K562 (cell line): ENCODE results near the gene MYO1H. TPM values are rescaled to one million over a fixed set of nuclear protein-coding genes. Genes with fewer than 3 reads are reported as not detected.

Experiments
- ATAC-seq: fragments of 200-7000 bp; cut with Tn5 transposase; 3 replicates; pipeline ENCODE4 v1.9.1; 2020; ENCODE audit warnings: moderate library complexity
- BruUV-seq: library from RNA; stranded (reverse); fragments of 400-500 nt; replicated peaks from 2 replicates; lab custom pipeline; 2021; lab: Mats Ljungman, UMichigan
- CTCF ChIA-PET: fragments of 300-600 bp; formaldehyde crosslinking; extraction: SDS; loops from one replicate; lab custom pipeline; 2021; ENCODE audit warnings: low intra/inter-chr PET ratio; lab: Yijun Ruan, JAX
- POLR2A ChIA-PET: fragments of 300-600, 350-650 bp; sonication (Branson Sonifier 250); formaldehyde crosslinking; extraction: SDS; loops from one replicate; lab custom pipeline; 2021; ENCODE audit warnings: antibody characterized with exemption, inconsistent platforms; lab: Yijun Ruan, JAX
- DNase-seq, 4 experiments: peaks; one replicate each; pipeline versions ENCODE4 v3.0.0 to v3.0.0-alpha.2; 2011 to 2018; ENCODE audit warnings: low spot score in 3 of 4, mixed read lengths in 3 of 4; ENCODE audit errors: extremely low read depth in 1 of 4
- FAIRE-seq: peaks from 2 replicates; lab custom pipeline; 2011; peaks lifted over from hg19 to GRCh38; lab: Jason Lieb, UNC
- H2AFZ ChIP-seq: 2 replicates; pipeline ENCODE4 v1.6.0; 2011; ENCODE audit warnings: low read depth, low read length, control low read depth, inconsistent platforms
- H3K27ac ChIP-seq: fragments of 200-600 bp; 3 replicates; pipeline ENCODE4 v1.8.0; 2011; ENCODE audit warnings: low read depth, mild to moderate bottlenecking, control low read depth, inconsistent platforms, low read length, moderate library complexity, mixed read lengths; ENCODE audit errors: extremely low read depth
- H3K27me3 ChIP-seq, 2 experiments: fragments of 300-600 bp in 1 of 2; 2 replicates in 1 of 2; 3 replicates in 1 of 2; pipeline versions ENCODE4 v1.6.0 to v1.8.0; 2011; ENCODE audit warnings: inconsistent platforms in 2 of 2, low read length in 2 of 2, mild to moderate bottlenecking in 1 of 2, mixed read lengths in 1 of 2, moderate library complexity in 1 of 2; ENCODE audit not compliant: control insufficient read depth in 2 of 2, insufficient read depth in 2 of 2
- H3K36me3 ChIP-seq: fragments of 300-600 bp; 3 replicates; pipeline ENCODE4 v1.8.0; 2011; ENCODE audit warnings: mild to moderate bottlenecking, low read length, inconsistent platforms; ENCODE audit not compliant: control insufficient read depth, insufficient read depth
- H3K4me1 ChIP-seq, 2 experiments: fragments of 200-600 bp in 1 of 2; replicated peaks in 1 of 2; 2 replicates in 1 of 2; 3 replicates in 1 of 2; pipeline versions ENCODE4 v1.5.1 to v1.8.0; 2011; ENCODE audit warnings: inconsistent platforms in 2 of 2, low read length in 2 of 2, mild to moderate bottlenecking in 1 of 2, mixed read lengths in 1 of 2, moderate library complexity in 1 of 2; ENCODE audit not compliant: control insufficient read depth in 2 of 2, insufficient read depth in 2 of 2
- H3K4me2 ChIP-seq: 2 replicates; pipeline ENCODE4 v1.6.1; 2011; ENCODE audit warnings: low read length, control low read depth, inconsistent platforms, mixed read lengths; ENCODE audit not compliant: insufficient read depth
- H3K4me3 ChIP-seq: fragments of 200-600 bp; sonication (generic), shearing (Covaris generic); 2 replicates; pipeline ENCODE4 v1.5.1; 2016; ENCODE audit warnings: control low read depth, inconsistent platforms
- H3K79me2 ChIP-seq: fragments of 200-600 bp; 3 replicates; pipeline ENCODE4 v1.8.0; 2011; ENCODE audit warnings: low read length, inconsistent platforms; ENCODE audit not compliant: control insufficient read depth, insufficient read depth
- H3K9ac ChIP-seq, 2 experiments: 2 replicates each; pipeline versions ENCODE4 v1.6.0 to v1.6.1; 2011; ENCODE audit warnings: low read depth in 2 of 2, low read length in 2 of 2, control low read depth in 1 of 2, inconsistent platforms in 1 of 2, mild to moderate bottlenecking in 1 of 2, mixed read lengths in 1 of 2; ENCODE audit not compliant: insufficient read depth in 1 of 2
- H3K9me1 ChIP-seq: one replicate; pipeline ENCODE4 v1.6.0; 2011; ENCODE audit warnings: inconsistent platforms, mild to moderate bottlenecking, low read length, moderate library complexity; ENCODE audit not compliant: control insufficient read depth, insufficient read depth
- H3K9me3 ChIP-seq: replicated peaks from 2 replicates; pipeline ENCODE4 v1.5.1; 2011; ENCODE audit warnings: low read depth, low read length, inconsistent platforms; ENCODE audit not compliant: control insufficient read depth, insufficient read depth
- H4K20me1 ChIP-seq: replicated peaks from 2 replicates; pipeline ENCODE4 v1.6.1; 2011; ENCODE audit warnings: low read length, inconsistent platforms, mixed read lengths; ENCODE audit not compliant: control insufficient read depth, insufficient read depth
- CREB1 ChIP-seq, 2 experiments: sonication (generic) in 1 of 2; formaldehyde crosslinking in 1 of 2; IDR thresholded peaks; 2 replicates each; pipeline versions ENCODE4 v1.6.1 to v1.8.0; 2012 to 2022; ENCODE audit warnings: inconsistent platforms in 1 of 2, mild to moderate bottlenecking in 1 of 2, missing genetic modification reagents in 1 of 2, moderate library complexity in 1 of 2
- ELF4 ChIP-seq: fragments of 450-650 bp; formaldehyde crosslinking; IDR thresholded peaks from 2 replicates; pipeline ENCODE4 v1.4.0; 2022; ENCODE audit warnings: missing genetic modification characterization
- NFATC3 ChIP-seq: fragments of 450-650 bp; IDR thresholded peaks from 2 replicates; pipeline ENCODE4 v1.6.1; 2017; ENCODE audit warnings: mild to moderate bottlenecking
- PHF20 ChIP-seq: fragments of 450-650 bp; IDR thresholded peaks from 2 replicates; pipeline ENCODE4 v1.6.1; 2018; ENCODE audit not compliant: partially characterized antibody
- PHTF2 ChIP-seq: fragments of 250-450 bp; sonication (Bioruptor Pico); IDR thresholded peaks from 2 replicates; pipeline ENCODE4 v1.5.0; 2021; ENCODE audit warnings: mild to moderate bottlenecking
- RBM34 ChIP-seq: fragments of 200-400 bp; formaldehyde crosslinking; IDR thresholded peaks from 2 replicates; pipeline ENCODE4 v1.6.1; 2018; ENCODE audit warnings: low read length, borderline replicate concordance; ENCODE audit not compliant: insufficient read depth
- STAT5B ChIP-seq: fragments of 250-450 bp; sonication (Bioruptor Pico); IDR thresholded peaks from 2 replicates; pipeline ENCODE4 v1.8.0; 2021; ENCODE audit warnings: mild to moderate bottlenecking, inconsistent platforms
- ZNF263 ChIP-seq: sonication (generic); formaldehyde crosslinking; IDR thresholded peaks from 2 replicates; pipeline ENCODE4 v1.8.0; 2022; ENCODE audit warnings: mild to moderate bottlenecking, missing genetic modification reagents, borderline replicate concordance
- ZNF316 ChIP-seq: fragments of 450-650 bp; IDR thresholded peaks from 2 replicates; pipeline ENCODE4 v1.6.1; 2016
- WGBS: fragments of 100-300 bp; shearing (Covaris generic); methylation state at CpG from one replicate; pipeline ENCODE4 v1.1.6; 2016; ENCODE audit warnings: low coverage, mixed read lengths; ENCODE audit not compliant: insufficient coverage; ENCODE audit errors: missing lambda C conversion rate; 5-methylcytosine and 5-hydroxymethylcytosine counted together
- in situ Hi-C: fragments of 300-500 bp; cut with MboI; formaldehyde crosslinking; loops from 4 replicates; pipeline ENCODE4 v1.15.0; 2018; ENCODE audit warnings: inconsistent platforms, mixed read lengths
- intact Hi-C: fragments of 100-400 bp; cut with micrococcal nuclease; formaldehyde crosslinking; loops from 2 replicates; pipeline ENCODE4 v1.14.2; 2022
- polyA plus RNA-seq, 8 experiments: library from polyadenylated mRNA; depleted of rRNA in 4 of 8; stranded (reverse) in 5 of 8; unstranded in 3 of 8; fragments of >200 nt; fragmentation: Nextera tagmentation in 2 of 8; fragmentation: Illumina TruSeq in 1 of 8; extraction: Ambion mirVana in 2 of 8; extraction: Trizol in 1 of 8; gene quantifications; 2 replicates each; pipeline versions ENCODE4 v1.2.1 to v1.2.3, GENCODE V29; 2011 to 2014; ENCODE audit warnings: inconsistent platforms in 1 of 8, missing spikeins in 1 of 8
- total RNA-seq, 7 experiments: library from RNA; depleted of rRNA in 6 of 7; stranded (reverse); fragments of >200 nt in 6 of 7; fragmentation: Illumina TruSeq in 2 of 7; extraction: Trizol in 2 of 7; gene quantifications; 2 replicates each; pipeline versions ENCODE4 v1.2.1 to v1.2.3, GENCODE V29; 2011 to 2021; ENCODE audit warnings: low replicate concordance in 1 of 7
- TF ChIP-seq, protein P1 (sequence below): fragments of 450-650 bp; conservative IDR thresholded peaks from 2 replicates; pipeline ENCODE4 v1.6.1; 2016; ENCODE audit warnings: missing genetic modification characterization, low read depth, mild to moderate bottlenecking, missing compliant biosample characterization, moderate library complexity

Gene MYO1H
- total and polyA plus RNA-seq, 9 of the 15 experiments (the other 6 are each of a cell fraction or from before 2014, with no cell fraction given), result not detected

DNA sequence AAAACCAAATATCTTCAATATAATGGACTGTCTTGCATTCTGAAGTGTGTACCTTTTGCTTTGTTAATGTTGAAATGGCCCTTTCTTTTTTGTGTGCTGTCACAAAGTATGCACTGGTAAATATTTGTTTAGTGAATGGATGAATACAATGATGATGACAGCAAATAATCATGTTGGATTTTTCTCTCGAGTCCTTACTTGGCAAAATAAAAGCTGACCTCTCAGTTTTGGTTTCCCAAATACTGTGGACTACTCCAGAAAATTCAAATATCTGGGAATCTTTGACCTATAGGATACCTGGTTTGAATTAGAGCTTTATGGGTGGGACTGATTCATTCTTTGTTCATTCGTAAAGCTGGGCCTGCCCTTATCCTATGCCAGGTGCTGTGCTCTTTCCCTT is 135.2 kb downstream of the MYO1H start:
- no peak overlapping the region for H3K4me3 ChIP-seq
- H3K9me3 ChIP-seq, result no peaks in the 10 kb centered on the region
- no peak overlapping the region for H3K4me2 ChIP-seq
- no peak for ATAC-seq
- CTCF ChIA-PET, result no interaction called here
- H3K27me3 ChIP-seq, result no peaks in the 10 kb centered on the region
- WGBS, result 50% methylated on average over 2 of the region's 2 CpGs
- H3K9ac ChIP-seq, result no peak overlapping the region
- in situ Hi-C loops, result no loop called here
- H2AFZ ChIP-seq, result no peak overlapping the region
- peaks cover 3 to 4% of the 10 kb centered on the region in 2 experiments; a peak in 1 of 5 replicates for H3K4me1 ChIP-seq
- no peak for FAIRE-seq
- TF ChIP-seq CREB1 (IDR thresholded peaks at IDR 0.05) (no peak), CREB1 (CRISPR knock-in tag; IDR thresholded peaks at IDR 0.05) (no peak), ZNF316 (peak; percentile 24; the same call in 1 of the 2 replicates), ZNF263 (CRISPR knock-in tag) (no peak)
- BruUV-seq, result no TSS peak
- POLR2A ChIA-PET, result interaction anchor here (1.0 kb wide), 1 partner anchor 20 kb away, joined by 3 read pairs; no protein-coding TSS in a partner anchor
- intact Hi-C loops, result no loop called here
- no peaks in the 10 kb centered on the region for H4K20me1 ChIP-seq
- H3K9me1 ChIP-seq, result no peaks in the 10 kb centered on the region
- DNase-seq, result no peak
- peaks cover 44% of the 10 kb centered on the region for H3K36me3 ChIP-seq
- no peak overlapping the region for H3K27ac ChIP-seq
- peaks cover 13% of the 10 kb centered on the region for H3K79me2 ChIP-seq

DNA sequence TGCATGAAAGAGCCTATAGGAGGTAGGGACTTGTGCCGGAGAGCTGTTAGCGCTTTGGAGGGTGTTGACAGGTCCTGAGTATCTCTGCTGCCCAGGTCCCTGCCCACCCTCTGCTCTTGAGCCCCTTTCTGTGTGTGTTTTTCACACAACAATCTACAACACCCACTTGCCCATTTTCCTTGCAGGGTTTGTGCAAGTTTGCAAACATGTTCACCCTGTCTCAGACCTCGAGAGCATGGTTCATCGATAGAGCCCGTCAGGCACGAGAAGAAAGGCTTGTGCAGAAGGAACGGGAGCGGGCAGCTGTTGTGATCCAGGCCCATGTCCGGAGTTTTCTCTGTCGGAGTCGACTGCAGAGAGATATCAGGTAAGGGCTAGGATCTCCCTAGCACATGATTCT is 135.6 kb downstream of the MYO1H start:
- no TSS peak for BruUV-seq
- Histone ChIP-seq H3K27ac (no peak overlapping the region), H2AFZ (no peak overlapping the region), H3K36me3 (peaks cover 49% of the 10 kb centered on the region), H3K4me1 (peaks cover 3 to 4% of the 10 kb centered on the region in 2 experiments; a peak in 1 of 5 replicates), H3K9ac (peak overlapping the region in 1 of 2 experiments; percentile 42; a peak in 1 of 4 replicates), H3K27me3 (no peaks in the 10 kb centered on the region), H3K4me3 (no peak overlapping the region), H3K79me2 (peaks cover 8% of the 10 kb centered on the region; the same call in 2 of the 3 replicates), H3K4me2 (no peak overlapping the region), H3K9me3 (no peaks in the 10 kb centered on the region), H4K20me1 (no peaks in the 10 kb centered on the region), H3K9me1 (no peaks in the 10 kb centered on the region)
- in situ Hi-C loops (no loop called here), intact Hi-C loops (no loop called here)
- no peak for DNase-seq
- no peak for ATAC-seq
- no peak for FAIRE-seq
- ChIA-PET CTCF (no interaction called here), POLR2A (interaction anchor here (0.6 to 1.0 kb wide), 3 partner anchors 10 to 22 kb away, joined by 3 read pairs; no protein-coding TSS in a partner anchor)
- 90% methylated on average over 11 of the region's 11 CpGs for WGBS
- TF ChIP-seq RBM34, result no peak
- no peak for TF ChIP-seq PHF20
- no peak for TF ChIP-seq NFATC3
- no peak for TF ChIP-seq ELF4 (CRISPR knock-in tag)
- TF ChIP-seq STAT5B, result no peak
- TF ChIP-seq PHTF2 (CRISPR knock-in tag), result no peak
- TF ChIP-seq, protein P1, sequence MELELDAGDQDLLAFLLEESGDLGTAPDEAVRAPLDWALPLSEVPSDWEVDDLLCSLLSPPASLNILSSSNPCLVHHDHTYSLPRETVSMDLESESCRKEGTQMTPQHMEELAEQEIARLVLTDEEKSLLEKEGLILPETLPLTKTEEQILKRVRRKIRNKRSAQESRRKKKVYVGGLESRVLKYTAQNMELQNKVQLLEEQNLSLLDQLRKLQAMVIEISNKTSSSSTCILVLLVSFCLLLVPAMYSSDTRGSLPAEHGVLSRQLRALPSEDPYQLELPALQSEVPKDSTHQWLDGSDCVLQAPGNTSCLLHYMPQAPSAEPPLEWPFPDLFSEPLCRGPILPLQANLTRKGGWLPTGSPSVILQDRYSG (tag), result no peak
